Endothelial cell of umbilical vein (primary cell): ENCODE measurements around the gene KLRF1. TPM values are rescaled to one million over a fixed set of nuclear protein-coding genes. Genes with fewer than 3 reads are reported as not detected.

Experiments used
- BruUV-seq: library from RNA; stranded (reverse); fragments of 400-500 nt; replicated peaks from 2 replicates; lab custom pipeline; 2021; lab: Mats Ljungman, UMichigan
- CTCF ChIA-PET: fragments of 300-600, 350-600 bp; sonication (Branson Sonifier 250); formaldehyde crosslinking; loops from one replicate; lab custom pipeline; 2021; ENCODE audit warnings: antibody characterized with exemption, inconsistent platforms; lab: Charles Lee
- POLR2A ChIA-PET: fragments of 300-600, 350-600 bp; sonication (Branson Sonifier 250); formaldehyde crosslinking; loops from one replicate; lab custom pipeline; 2021; ENCODE audit warnings: antibody characterized with exemption, inconsistent platforms; lab: Charles Lee
- DNase-seq: peaks from one replicate; pipeline ENCODE4 v3.0.0-alpha.2; 2011; ENCODE audit warnings: low read depth, low spot score
- FAIRE-seq: peaks from 2 replicates; lab custom pipeline; 2011; peaks lifted over from hg19 to GRCh38; lab: Jason Lieb, UNC
- H2AFZ ChIP-seq: 2 replicates; pipeline ENCODE4 v1.6.0; 2012; ENCODE audit warnings: low read depth, low read length, control low read depth, inconsistent platforms
- H3K27ac ChIP-seq: 2 replicates; pipeline ENCODE4 v1.5.1; 2011; ENCODE audit warnings: low read depth, mild to moderate bottlenecking, control low read depth, low read length, moderate library complexity; ENCODE audit not compliant: insufficient read depth
- H3K27me3 ChIP-seq, 2 experiments: 2 replicates each; pipeline versions ENCODE4 v1.6.0 to v1.6.1; 2011; ENCODE audit warnings: low read length in 2 of 2, mixed read lengths in 1 of 2; ENCODE audit not compliant: control insufficient read depth in 2 of 2, insufficient read depth in 2 of 2
- H3K36me3 ChIP-seq, 2 experiments: 2 replicates in 1 of 2; 3 replicates in 1 of 2; pipeline ENCODE4 v1.5.1; 2011; ENCODE audit warnings: low read length in 2 of 2, mild to moderate bottlenecking in 1 of 2, moderate library complexity in 1 of 2; ENCODE audit not compliant: control insufficient read depth in 2 of 2, insufficient read depth in 2 of 2; ENCODE audit errors: extremely low read depth in 1 of 2
- H3K4me1 ChIP-seq: 3 replicates; pipeline ENCODE4 v1.5.1; 2011; ENCODE audit warnings: mild to moderate bottlenecking, low read length; ENCODE audit not compliant: control insufficient read depth, insufficient read depth; ENCODE audit errors: extremely low read depth
- H3K4me2 ChIP-seq: 2 replicates; pipeline ENCODE4 v1.6.1; 2011; ENCODE audit warnings: low read length, control low read depth, mixed read lengths; ENCODE audit not compliant: insufficient read depth
- H3K4me3 ChIP-seq, 3 experiments: fragments of 200-600 bp in 1 of 3; sonication (generic), shearing (Covaris generic) in 1 of 3; replicated peaks in 1 of 3; 2 replicates each; pipeline ENCODE4 v1.5.1; 2011 to 2016; ENCODE audit warnings: control low read depth in 3 of 3, low read length in 3 of 3, mild to moderate bottlenecking in 2 of 3, inconsistent platforms in 1 of 3, low read depth in 1 of 3, moderate library complexity in 1 of 3; ENCODE audit not compliant: insufficient read depth in 1 of 3
- H3K79me2 ChIP-seq: 2 replicates; pipeline ENCODE4 v1.6.0; 2012; ENCODE audit warnings: low read length, inconsistent platforms; ENCODE audit not compliant: control insufficient read depth, insufficient read depth
- H3K9ac ChIP-seq: replicated peaks from 2 replicates; pipeline ENCODE3; 2011; ENCODE audit warnings: low read length, control low read depth; ENCODE audit not compliant: insufficient read depth; ENCODE audit errors: extremely low read depth
- H3K9me1 ChIP-seq: replicated peaks from 3 replicates; pipeline ENCODE4 v1.6.0; 2011; ENCODE audit warnings: mild to moderate bottlenecking, low read length; ENCODE audit not compliant: control insufficient read depth, insufficient read depth; ENCODE audit errors: extremely low read depth
- H3K9me3 ChIP-seq: replicated peaks from 2 replicates; pipeline ENCODE4 v1.5.1; 2012; ENCODE audit warnings: low read length, inconsistent platforms; ENCODE audit not compliant: control insufficient read depth, insufficient read depth
- H4K20me1 ChIP-seq: replicated peaks from 2 replicates; pipeline ENCODE3; 2011; ENCODE audit warnings: mild to moderate bottlenecking, low read length; ENCODE audit not compliant: control insufficient read depth, insufficient read depth; ENCODE audit errors: extremely low read depth
- CTCF ChIP-seq, 2 donors: IDR thresholded peaks; 1 replicate in 1 of 2; 2 replicates in 1 of 2; pipeline ENCODE4 v1.5.1; 2011; ENCODE audit warnings: low read length in 2 of 2, mild to moderate bottlenecking in 2 of 2, moderate library complexity in 2 of 2, control low read depth in 1 of 2, inconsistent platforms in 1 of 2, low read depth in 1 of 2; ENCODE audit not compliant: insufficient read depth in 1 of 2; ENCODE audit errors: extremely low read depth in 1 of 2
- EZH2 ChIP-seq: IDR thresholded peaks from 2 replicates; pipeline ENCODE4 v1.6.1; 2012; ENCODE audit warnings: borderline replicate concordance, low read depth, mild to moderate bottlenecking, moderate library complexity, low read length, inconsistent platforms; ENCODE audit not compliant: severe bottlenecking
- FOS ChIP-seq: IDR thresholded peaks from 2 replicates; pipeline ENCODE4 v1.6.1; 2011; ENCODE audit warnings: mild to moderate bottlenecking, low read length, moderate library complexity, borderline replicate concordance; ENCODE audit not compliant: insufficient read depth
- GATA2 ChIP-seq: IDR thresholded peaks from 2 replicates; pipeline ENCODE4 v1.7.0; 2011; ENCODE audit warnings: low read depth, mild to moderate bottlenecking, moderate library complexity, mixed read lengths, low read length; ENCODE audit not compliant: insufficient read length, insufficient read depth
- JUN ChIP-seq: IDR thresholded peaks from 2 replicates; pipeline ENCODE4 v1.6.1; 2011; ENCODE audit warnings: borderline replicate concordance, low read depth; ENCODE audit not compliant: insufficient read length, insufficient read depth
- MAX ChIP-seq: IDR thresholded peaks from 2 replicates; pipeline ENCODE4 v1.6.1; 2011; ENCODE audit not compliant: insufficient read depth, insufficient read length
- MYC ChIP-seq: IDR thresholded peaks from one replicate; pipeline ENCODE4 v1.6.1; 2011; ENCODE audit warnings: mild to moderate bottlenecking, low read depth, low read length
- POLR2A ChIP-seq: IDR thresholded peaks from 2 replicates; pipeline ENCODE4 v1.6.1; 2012; ENCODE audit warnings: low read depth, mild to moderate bottlenecking, control low read depth, low read length
- POLR2AphosphoS5 ChIP-seq: IDR thresholded peaks from 2 replicates; pipeline ENCODE4 v1.6.1; 2012; ENCODE audit warnings: low read depth, mild to moderate bottlenecking, control low read depth, low read length, moderate library complexity; ENCODE audit not compliant: insufficient read depth
- dilution Hi-C: fragments of 300-500 bp; cut with MboI; formaldehyde crosslinking; loops from one replicate; pipeline ENCODE4 v1.15.0; 2019; ENCODE audit warnings: low sequenced_read_pairs; ENCODE audit not compliant: extremely low pct_ligation_motif_present
- intact Hi-C: fragments of 100-400 bp; cut with micrococcal nuclease; formaldehyde crosslinking; loops from one replicate; pipeline ENCODE4 v1.10.0; 2022
- polyA plus RNA-seq, 4 experiments: library from polyadenylated mRNA; depleted of rRNA in 3 of 4; stranded (reverse) in 3 of 4; unstranded in 1 of 4; fragments of >200 nt; gene quantifications; 2 replicates each; pipeline versions ENCODE4 v1.2.1 to v1.2.3, GENCODE V29; 2011 to 2012; ENCODE audit warnings: missing spikeins in 1 of 4
- total RNA-seq: library from RNA; stranded (reverse); gene quantifications from 2 replicates; pipeline ENCODE4 v1.2.3, GENCODE V29; 2021

KLRF1 gene
- total and polyA plus RNA-seq, 2 donors (not counting 3 experiments of a cell fraction or from before 2014, with no cell fraction given): not detected

- Histone ChIP-seq H3K79me2 (peaks cover 10% of the 10 kb centered on the region), H3K27ac (no peak overlapping the region), H3K4me1 (peaks cover 29% of the 10 kb centered on the region), H3K4me2 (no peak overlapping the region), H3K27me3 (no peaks in the 10 kb centered on the region), H3K36me3 (no peaks in the 10 kb centered on the region), H4K20me1 (no peaks in the 10 kb centered on the region), H3K9me1 (no peaks in the 10 kb centered on the region), H2AFZ (no peak overlapping the region), H3K4me3 (no peak overlapping the region), H3K9ac (no peak overlapping the region), H3K9me3 (no peaks in the 10 kb centered on the region)
- ChIA-PET POLR2A (no interaction called here), CTCF (interaction anchor here (0.8 to 1.0 kb wide), 3 partner anchors 18 to 53 kb away, joined by 3 to 5 read pairs (median 4); no protein-coding TSS in a partner anchor)
- TF ChIP-seq MYC: no peak
- no peak for TF ChIP-seq MAX
- TF ChIP-seq EZH2: no peak
- TF ChIP-seq CTCF (IDR thresholded peaks at IDR 0.05; ENCODE audit: extremely low read depth in 1 of 2, insufficient read depth in 1 of 2, low read depth in 1 of 2, low read length in 2 of 2): no peak
- no peak for TF ChIP-seq JUN
- no peak for TF ChIP-seq POLR2AphosphoS5
- TF ChIP-seq POLR2A: no peak
- no peak for TF ChIP-seq GATA2
- no peak for TF ChIP-seq FOS
- intact Hi-C loops: no loop called here
- FAIRE-seq: no peak
- DNase-seq: no peak
- BruUV-seq: no TSS peak
- dilution Hi-C loops: no loop called here
Observed at GRCh38 chr12:9872162-9872561, 44.9 kb downstream of the KLRF1 start.
